Esophagus squamous epithelium (tissue), 4 donors: ENCODE data around the gene GPC3.

Experiments used
- CTCF ChIP-seq, 6 experiments: fragments of 450-650 bp in 4 of 6; fragments of 200-600 bp in 2 of 6; sonication (generic) in 2 of 6; IDR thresholded peaks; one replicate each; pipeline ENCODE4 v1.5.1; 2016 to 2019; ENCODE audit warnings: antibody characterized with exemption in 6 of 6, mild to moderate bottlenecking in 4 of 6, moderate library complexity in 4 of 6
- POLR2A ChIP-seq, 4 donors: fragments of 450-650 bp; IDR thresholded peaks; one replicate each; pipeline ENCODE4 v1.6.1; 2017; ENCODE audit warnings: antibody characterized with exemption in 4 of 4, mild to moderate bottlenecking in 4 of 4, moderate library complexity in 3 of 4

- TF ChIP-seq CTCF (IDR thresholded peaks at IDR 0.05): peak; percentile 22 to 68 (median 60)
- TF ChIP-seq POLR2A (IDR thresholded peaks at IDR 0.05): no peak
These were observed 315.0 kb downstream of the GPC3 start for GRCh38 chrX:133670383-133670782.
